Subcutaneous abdominal adipose tissue (tissue), 5 donors: ENCODE measurements around the gene ARL3.
"Not testable (repeated sequence)": the region's sequence is repeated elsewhere in the genome, so short reads cannot be mapped to it uniquely, and the experiment has no call there.

ENCODE experiments used
- H3K27ac ChIP-seq: one replicate; pipeline ENCODE4 v1.7.0; 2013; ENCODE audit warnings: low read depth, mild to moderate bottlenecking, inconsistent platforms, low read length, moderate library complexity
- H3K27me3 ChIP-seq, 5 donors: one replicate each; pipeline ENCODE4 v1.7.0; 2013; ENCODE audit warnings: low read length in 5 of 5, inconsistent platforms in 1 of 5; ENCODE audit not compliant: control insufficient read depth in 5 of 5, insufficient read depth in 4 of 5
- H3K36me3 ChIP-seq, 5 donors: one replicate each; pipeline ENCODE4 v1.7.0; 2013; ENCODE audit warnings: low read length in 5 of 5; ENCODE audit not compliant: control insufficient read depth in 5 of 5, insufficient read depth in 5 of 5
- H3K4me1 ChIP-seq, 5 donors: one replicate each; pipeline ENCODE4 v1.7.0; 2013; ENCODE audit warnings: low read length in 5 of 5, mild to moderate bottlenecking in 3 of 5, moderate library complexity in 1 of 5; ENCODE audit not compliant: control insufficient read depth in 5 of 5, insufficient read depth in 5 of 5
- H3K4me3 ChIP-seq, 5 donors: one replicate each; pipeline ENCODE4 v1.7.0; 2013; ENCODE audit warnings: low read length in 5 of 5, low read depth in 1 of 5
- H3K9ac ChIP-seq, 5 donors: one replicate each; pipeline ENCODE4 v1.7.0; 2013; ENCODE audit warnings: low read length in 5 of 5, mild to moderate bottlenecking in 4 of 5, moderate library complexity in 3 of 5
- H3K9me3 ChIP-seq, 5 donors: one replicate each; pipeline ENCODE4 v1.7.0; 2013; ENCODE audit warnings: low read length in 5 of 5; ENCODE audit not compliant: control insufficient read depth in 5 of 5
- donor health status: healthy.
- donor health status: healthy.
- donor health status: healthy.
- donor health status: healthy.
- donor health status: healthy.

Gene ARL3

GRCh38 chr10:102710609-102711008 is 3.6 kb downstream of the ARL3 start:
- H3K4me1 ChIP-seq: peaks cover 0 to 24% (median 20%) of the 10 kb centered on the region in 5 donors
- H3K9me3 ChIP-seq: no peaks in the 10 kb centered on the region
- no peaks in the 10 kb centered on the region for H3K27me3 ChIP-seq
- no peak overlapping the region for H3K9ac ChIP-seq
- no peak overlapping the region for H3K27ac ChIP-seq
- H3K36me3 ChIP-seq: no peaks in the 10 kb centered on the region
- no peak overlapping the region for H3K4me3 ChIP-seq

- Histone ChIP-seq H3K36me3 (peaks cover 0 to 3% (median 0%) of the 10 kb centered on the region in 5 donors), H3K27ac (no peak overlapping the region), H3K4me1 (peaks cover 0 to 12% (median 3%) of the 10 kb centered on the region in 5 donors), H3K4me3 (no peak overlapping the region), H3K9ac (no peak overlapping the region), H3K27me3 (no peaks in the 10 kb centered on the region), H3K9me3 (no peaks in the 10 kb centered on the region)
Measured at GRCh38 chr10:102705531-102705930, 8.7 kb downstream of the ARL3 start.

- no peaks in the 10 kb centered on the region for H3K27me3 ChIP-seq
- no peaks in the 10 kb centered on the region for H3K9me3 ChIP-seq
- H3K4me3 ChIP-seq: no peak overlapping the region
- peaks cover 0 to 3% (median 0%) of the 10 kb centered on the region in 5 donors for H3K36me3 ChIP-seq
- no peak overlapping the region for H3K27ac ChIP-seq
- peaks cover 0 to 12% (median 3%) of the 10 kb centered on the region in 5 donors for H3K4me1 ChIP-seq
- H3K9ac ChIP-seq: no peak overlapping the region
Measured at GRCh38 chr10:102704915-102705314, 9.3 kb downstream of the ARL3 start.

GRCh38 chr10:102702742-102703141 is 11.5 kb downstream of the ARL3 start:
- Histone ChIP-seq H3K9ac (no peak overlapping the region), H3K9me3 (no peaks in the 10 kb centered on the region), H3K4me3 (no peak overlapping the region), H3K36me3 (peaks cover 8 to 18% (median 11%) of the 10 kb centered on the region in 5 donors), H3K27ac (no peak overlapping the region), H3K27me3 (no peaks in the 10 kb centered on the region), H3K4me1 (peaks cover 0 to 12% (median 3%) of the 10 kb centered on the region in 5 donors)

GRCh38 chr10:102701796-102702195 is 12.4 kb downstream of the ARL3 start:
- peaks cover 10 to 21% (median 13%) of the 10 kb centered on the region in 5 donors for H3K36me3 ChIP-seq
- H3K27ac ChIP-seq: no peak overlapping the region
- H3K9me3 ChIP-seq: no peaks in the 10 kb centered on the region
- H3K4me3 ChIP-seq: no peak overlapping the region
- H3K9ac ChIP-seq: no peak overlapping the region
- H3K27me3 ChIP-seq: no peaks in the 10 kb centered on the region
- H3K4me1 ChIP-seq: peaks cover 0 to 12% (median 3%) of the 10 kb centered on the region in 5 donors

- H3K9ac ChIP-seq: no peak overlapping the region
- H3K27me3 ChIP-seq: no peaks in the 10 kb centered on the region
- H3K9me3 ChIP-seq: no peaks in the 10 kb centered on the region
- no peak overlapping the region for H3K4me3 ChIP-seq
- H3K4me1 ChIP-seq: peaks cover 0 to 12% (median 3%) of the 10 kb centered on the region in 5 donors
- H3K27ac ChIP-seq: no peak overlapping the region
- H3K36me3 ChIP-seq: peaks cover 13 to 25% (median 15%) of the 10 kb centered on the region in 5 donors
Measured at GRCh38 chr10:102701272-102701671, 12.9 kb downstream of the ARL3 start.

GRCh38 chr10:102698894-102699293 is 15.3 kb downstream of the ARL3 start:
- H3K9ac ChIP-seq: no peak overlapping the region
- no peak overlapping the region for H3K27ac ChIP-seq
- peaks cover 0 to 5% (median 0%) of the 10 kb centered on the region in 5 donors for H3K4me1 ChIP-seq
- H3K4me3 ChIP-seq: no peak overlapping the region
- no peaks in the 10 kb centered on the region for H3K9me3 ChIP-seq
- peaks cover 13 to 25% (median 15%) of the 10 kb centered on the region in 5 donors for H3K36me3 ChIP-seq
- no peaks in the 10 kb centered on the region for H3K27me3 ChIP-seq

GRCh38 chr10:102696736-102697135 is 17.5 kb downstream of the ARL3 start:
- H3K27ac ChIP-seq: no peak overlapping the region

GRCh38 chr10:102695401-102695800 is 18.8 kb downstream of the ARL3 start:
- peaks cover 13 to 25% (median 15%) of the 10 kb centered on the region in 5 donors for H3K36me3 ChIP-seq
- H3K4me1 ChIP-seq, H3K27ac ChIP-seq, H3K9me3 ChIP-seq, H3K4me3 ChIP-seq, H3K9ac ChIP-seq, H3K27me3 ChIP-seq: not testable (repeated sequence)

More at GRCh38 chr10:102696736-102697135, 17.5 kb downstream of the ARL3 start:
- Histone ChIP-seq H3K9ac (no peak overlapping the region), H3K36me3 (peaks cover 13 to 25% (median 15%) of the 10 kb centered on the region in 5 donors), H3K4me1 (peaks cover 0 to 5% (median 0%) of the 10 kb centered on the region in 5 donors), H3K27me3 (no peaks in the 10 kb centered on the region), H3K4me3 (no peak overlapping the region), H3K9me3 (no peaks in the 10 kb centered on the region)

GRCh38 chr10:102691285-102692066 is 22.7 kb downstream of the ARL3 start:
- H3K9me3 ChIP-seq: no peaks in the 10 kb centered on the region
- H3K9ac ChIP-seq: no peak overlapping the region
- H3K27ac ChIP-seq: no peak overlapping the region
- no peak overlapping the region for H3K4me3 ChIP-seq
- no peaks in the 10 kb centered on the region for H3K4me1 ChIP-seq
- no peaks in the 10 kb centered on the region for H3K27me3 ChIP-seq
- H3K36me3 ChIP-seq: peaks cover 0 to 2% (median under 1%) of the 10 kb centered on the region in 5 donors
